CD4-positive, alpha-beta T cell treated with Interleukin-4 for 4 hours (primary cell): Measurements from ENCODE around the gene C1orf167.

Experiments used
- DNase-seq: peaks from one replicate; pipeline ENCODE4 v3.0.0-alpha.2; 2020

Gene C1orf167, protein sequence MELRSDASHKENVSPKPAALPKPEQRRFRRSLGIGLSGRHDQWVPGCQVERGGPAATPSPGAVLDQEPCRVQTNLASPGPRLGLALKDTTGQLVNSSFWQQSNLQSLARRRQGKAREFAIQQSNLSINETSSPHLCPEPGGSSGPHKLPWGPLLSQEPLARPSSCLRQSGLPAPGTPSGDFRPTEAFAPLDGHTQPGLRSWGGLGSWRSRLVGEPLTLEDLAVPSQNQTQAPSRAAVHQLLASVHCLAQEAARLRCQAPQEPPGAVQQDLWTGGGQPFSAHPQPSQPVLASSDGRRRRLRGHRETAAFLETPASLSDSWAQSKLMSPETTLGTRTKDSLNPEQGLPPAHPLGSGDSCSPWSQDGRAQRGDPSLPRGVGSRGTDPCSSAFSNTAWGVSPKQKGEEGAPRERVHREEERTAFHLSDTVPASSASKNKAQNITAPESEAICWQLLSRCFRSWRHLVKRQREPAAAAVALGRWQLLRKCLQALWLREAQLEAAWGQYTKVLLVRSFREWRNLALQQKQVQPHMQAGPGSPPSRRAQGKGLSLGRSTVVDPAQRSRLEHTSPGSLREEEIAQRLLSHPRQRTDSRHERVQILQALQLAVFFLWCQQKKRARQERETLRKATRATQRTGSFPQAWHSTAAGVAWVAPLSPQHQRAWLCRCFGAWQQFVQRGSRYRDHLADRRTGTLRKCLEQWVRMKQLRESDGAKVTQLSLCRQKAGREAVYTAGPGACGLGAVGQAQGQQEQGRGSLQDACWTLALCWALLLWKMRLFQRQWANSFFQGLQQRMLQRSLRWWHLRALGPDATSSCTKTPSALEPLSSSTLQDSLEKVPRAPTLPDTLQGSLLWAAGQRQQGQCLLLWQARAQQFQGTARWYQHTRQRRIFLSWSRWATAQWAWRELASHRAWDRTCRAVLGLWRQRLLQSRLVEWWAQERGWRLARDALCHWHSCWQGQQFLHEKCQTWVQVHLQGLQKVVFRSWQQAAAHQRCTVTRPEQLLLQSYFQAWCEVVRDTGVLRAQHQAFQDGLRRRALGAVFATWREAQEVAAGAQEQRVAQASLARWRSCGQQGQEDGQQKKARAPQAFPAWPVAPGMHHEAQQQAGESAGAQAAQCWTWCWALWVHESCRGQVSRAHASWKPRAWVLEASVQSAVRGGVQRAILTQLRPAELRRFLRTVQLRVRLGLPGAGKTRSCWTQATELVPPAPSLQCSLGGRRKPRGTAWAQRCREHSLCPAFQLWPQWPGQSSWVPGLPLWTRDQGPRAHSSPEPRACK (N-terminal part only)

DNA sequence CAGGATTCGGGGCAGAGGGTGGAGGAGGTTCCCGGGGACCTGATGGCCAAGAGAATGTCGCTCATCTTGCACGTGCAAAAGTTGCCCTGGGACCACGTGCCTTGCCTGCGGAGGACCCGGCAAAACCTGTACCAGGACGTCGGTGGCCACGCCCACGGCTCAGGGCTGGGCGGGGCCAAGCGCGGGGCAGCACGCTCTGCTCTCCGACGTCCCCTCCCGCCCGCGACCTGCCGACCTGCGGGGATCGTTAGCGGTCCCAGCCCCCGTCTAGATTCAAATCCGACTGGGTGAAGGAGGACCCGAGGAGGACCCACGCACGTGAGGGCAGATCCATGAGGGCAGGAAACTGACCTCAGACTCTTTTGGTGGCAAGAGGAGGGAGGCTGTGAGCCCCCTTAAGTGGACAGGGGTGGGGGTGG lies at the start of gene C1orf167:
Gene C1orf167, plus strand, starts transcription at position 206 of the 419 bp plus-strand sequence. CDS start 2,208 bp downstream, outside the sequence.
- DNase-seq: no peak

DNA sequence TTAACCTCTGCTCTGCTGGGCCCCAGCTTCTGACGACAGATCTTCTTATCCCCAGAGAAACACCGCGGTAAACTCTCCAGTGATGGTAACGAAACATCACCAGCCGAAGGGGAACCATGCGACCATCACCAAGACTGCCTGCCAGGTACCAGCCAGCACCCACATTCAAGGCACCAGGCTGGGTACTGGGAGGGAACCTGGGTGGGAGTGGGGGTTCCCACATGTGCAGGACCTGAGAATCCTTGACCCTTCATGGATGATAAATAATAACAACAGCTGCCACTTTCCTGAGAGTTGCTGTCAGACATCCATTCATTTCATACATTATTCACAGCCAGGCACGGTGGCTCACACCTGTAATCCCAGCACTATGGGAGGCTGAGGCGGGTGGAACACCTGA lies 49.7 kb upstream of the C1orf167 start:
- no peak for DNase-seq

DNA sequence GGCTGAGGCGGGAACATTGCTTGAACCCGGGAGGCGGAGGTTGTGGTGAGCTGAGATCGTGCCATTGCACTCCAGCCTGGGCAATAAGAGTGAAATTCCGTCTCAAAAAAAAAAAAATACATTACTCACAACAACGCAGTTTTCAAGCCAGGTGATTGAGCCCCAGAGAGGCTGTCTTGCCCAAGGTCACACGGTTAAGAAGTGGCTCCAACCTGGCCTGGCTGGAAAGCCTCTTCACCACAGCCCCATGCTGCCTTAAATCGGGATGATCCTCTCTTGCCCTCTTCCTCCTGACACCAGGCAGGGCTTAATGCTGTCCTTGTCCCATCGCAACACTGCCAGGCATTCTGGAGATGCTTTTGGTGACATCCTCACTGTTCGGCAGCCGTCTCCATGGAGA lies 48.9 kb upstream of the C1orf167 start:
- no peak for DNase-seq

DNA sequence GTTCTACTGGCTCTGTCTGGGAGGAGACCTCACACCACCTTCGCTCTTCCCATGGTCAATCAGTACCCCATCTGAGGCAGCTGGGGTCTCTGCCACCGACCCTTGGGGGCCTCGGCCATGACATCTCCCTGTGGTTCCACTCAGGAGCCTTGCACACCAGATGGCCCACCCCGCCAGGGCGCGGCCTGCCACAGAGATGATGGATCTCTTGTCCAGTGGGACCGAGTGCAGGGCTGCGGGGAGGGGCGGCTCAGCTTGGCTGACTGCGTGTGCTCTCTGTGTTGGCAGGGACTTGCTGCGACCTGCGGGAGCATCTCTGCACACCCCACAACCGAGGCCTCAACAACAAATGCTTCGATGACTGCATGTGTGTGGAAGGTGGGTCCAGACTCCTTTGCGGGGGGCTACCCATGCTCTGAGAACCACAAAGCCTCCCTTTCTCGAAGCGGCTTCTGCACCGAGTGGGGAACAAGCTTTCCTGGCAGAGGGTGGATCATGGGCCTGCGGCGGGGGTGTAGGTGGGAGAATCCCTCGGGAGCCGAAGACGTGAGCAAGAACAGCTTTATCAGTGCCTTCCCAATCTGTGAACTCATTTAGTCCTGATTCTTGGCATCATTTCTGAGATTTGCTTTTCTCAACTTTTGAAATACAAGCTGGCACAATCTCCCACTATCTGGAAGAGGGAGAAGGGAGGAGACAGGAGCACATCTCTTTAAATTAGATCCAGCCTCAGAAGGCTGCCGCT lies 47.0 kb upstream of the C1orf167 start:
- no peak for DNase-seq

DNA sequence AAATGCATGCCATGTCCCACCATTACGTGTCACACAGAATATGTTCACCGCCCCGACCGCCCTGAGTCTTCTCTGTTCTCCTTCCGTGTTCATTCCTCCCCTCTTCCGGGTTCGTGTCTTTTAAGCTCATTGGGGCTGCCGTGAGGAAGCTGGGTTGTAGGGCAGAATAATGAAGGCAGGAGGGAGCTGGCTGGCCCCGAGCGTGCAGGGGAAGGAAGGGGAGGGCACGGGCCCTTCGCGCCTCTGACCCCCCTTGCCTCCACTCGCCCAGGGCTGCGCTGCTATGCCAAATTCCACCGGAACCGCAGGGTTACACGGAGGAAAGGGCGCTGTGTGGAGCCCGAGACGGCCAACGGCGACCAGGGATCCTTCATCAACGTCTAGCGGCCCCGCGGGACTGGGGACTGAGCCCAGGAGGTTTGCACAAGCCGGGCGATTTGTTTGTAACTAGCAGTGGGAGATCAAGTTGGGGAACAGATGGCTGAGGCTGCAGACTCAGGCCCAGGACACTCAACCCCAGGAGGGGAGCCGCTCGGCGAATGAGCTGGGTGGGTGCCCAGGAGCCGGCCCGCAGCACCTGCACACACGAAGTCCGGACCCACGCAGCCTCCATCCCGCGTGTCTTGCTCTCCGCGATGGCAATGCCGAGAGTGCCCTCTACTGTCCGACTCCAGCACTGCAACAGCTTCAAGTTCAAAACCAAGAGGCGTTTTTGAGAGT lies 42.5 kb upstream of the C1orf167 start:
- peak; percentile 83 for DNase-seq

DNA sequence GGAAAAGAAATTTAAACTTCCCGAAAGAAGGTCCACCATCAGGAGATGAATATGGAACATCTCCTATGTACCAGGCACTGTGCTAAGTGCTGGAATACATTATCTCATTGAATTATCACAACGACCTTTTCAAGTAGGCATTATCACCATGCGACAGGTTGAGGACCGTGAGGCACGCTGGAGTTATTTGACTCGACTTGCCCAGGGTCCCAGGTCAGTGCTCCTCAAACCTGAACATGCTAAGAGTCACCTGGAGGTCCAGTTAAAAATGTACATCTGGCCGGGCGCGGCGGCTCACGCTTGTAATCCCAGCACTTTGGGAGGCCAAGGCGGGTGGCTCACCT lies 42.0 kb upstream of the C1orf167 start:
- DNase-seq: no peak

DNA sequence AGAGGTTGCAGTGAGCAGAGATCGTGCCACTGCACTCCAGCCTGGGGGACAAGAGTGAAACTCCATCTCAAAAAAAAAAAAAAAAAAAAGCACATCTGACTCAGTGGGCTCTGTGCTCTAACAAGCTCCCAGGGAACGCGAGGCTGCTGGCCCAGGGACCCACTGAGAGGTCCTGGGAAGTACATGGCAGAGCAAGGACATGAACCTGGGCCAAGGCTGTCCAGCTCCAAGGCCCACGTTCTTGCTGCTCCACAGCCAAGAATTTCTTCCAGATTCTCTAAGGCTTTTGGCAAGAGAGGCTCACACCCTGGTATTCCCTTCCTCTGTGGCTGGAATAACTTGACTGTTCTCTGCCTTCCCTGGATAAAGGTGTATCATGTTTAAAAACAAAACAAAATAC lies 41.5 kb upstream of the C1orf167 start:
- DNase-seq: no peak

DNA sequence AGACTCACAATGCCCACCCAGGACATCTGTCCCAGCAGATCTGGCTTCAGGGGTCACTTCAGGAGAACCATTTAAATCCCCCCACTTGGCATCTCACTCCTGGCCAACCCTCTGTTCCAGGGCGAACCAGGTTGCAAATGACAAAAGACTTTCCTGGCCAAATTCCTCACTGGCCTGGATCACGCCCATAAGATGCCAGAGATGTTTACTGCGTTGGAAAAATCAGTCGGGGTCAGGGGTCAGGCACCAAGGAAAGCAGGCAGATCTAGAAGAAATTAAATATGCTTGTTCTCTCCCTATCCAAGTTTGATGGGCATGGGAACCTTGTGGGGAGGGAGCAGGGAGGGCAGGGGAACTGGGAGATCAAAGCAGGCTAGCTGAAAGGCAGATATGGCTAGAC lies 40.7 kb upstream of the C1orf167 start:
- DNase-seq: no peak

DNA sequence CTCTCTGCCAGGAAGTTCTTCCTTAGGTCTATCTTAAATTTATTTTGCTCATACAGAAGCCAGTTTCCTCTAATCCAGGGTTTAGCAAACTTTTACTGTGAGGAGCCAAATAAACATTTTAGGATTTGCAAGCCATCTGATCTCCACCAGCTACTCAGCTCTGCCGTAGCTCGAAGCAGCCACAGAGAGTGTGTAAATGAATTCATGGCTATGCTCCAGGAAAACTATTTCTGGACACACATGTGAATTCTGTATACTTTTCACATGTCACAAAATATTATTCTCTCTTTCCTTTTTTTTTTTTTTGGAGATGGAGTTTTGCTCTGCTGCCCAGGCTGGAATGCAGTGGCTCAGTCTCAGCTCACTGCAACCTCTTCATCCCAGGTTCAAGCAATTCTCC lies 39.5 kb upstream of the C1orf167 start:
- DNase-seq: no peak

DNA sequence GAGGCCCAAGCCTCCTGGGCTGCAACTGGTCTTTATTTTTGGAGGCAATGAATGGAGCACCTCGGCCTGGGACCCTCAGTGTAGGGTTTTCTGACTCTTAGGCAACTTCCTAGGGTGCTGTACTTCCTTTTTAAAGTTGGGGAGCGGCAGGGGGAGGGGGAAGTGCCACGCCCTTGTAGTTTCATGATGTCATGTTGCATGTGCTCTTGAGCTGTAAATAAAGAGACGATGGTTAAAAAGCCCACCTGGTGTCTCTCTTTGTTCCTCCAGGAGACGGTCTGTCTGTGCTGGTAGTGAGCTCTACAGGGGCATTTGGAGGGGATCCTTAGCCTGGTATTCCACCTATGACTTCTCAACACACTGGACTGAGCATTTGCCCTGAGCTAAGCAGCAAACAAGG lies 36.4 kb upstream of the C1orf167 start:
- DNase-seq: no peak

DNA sequence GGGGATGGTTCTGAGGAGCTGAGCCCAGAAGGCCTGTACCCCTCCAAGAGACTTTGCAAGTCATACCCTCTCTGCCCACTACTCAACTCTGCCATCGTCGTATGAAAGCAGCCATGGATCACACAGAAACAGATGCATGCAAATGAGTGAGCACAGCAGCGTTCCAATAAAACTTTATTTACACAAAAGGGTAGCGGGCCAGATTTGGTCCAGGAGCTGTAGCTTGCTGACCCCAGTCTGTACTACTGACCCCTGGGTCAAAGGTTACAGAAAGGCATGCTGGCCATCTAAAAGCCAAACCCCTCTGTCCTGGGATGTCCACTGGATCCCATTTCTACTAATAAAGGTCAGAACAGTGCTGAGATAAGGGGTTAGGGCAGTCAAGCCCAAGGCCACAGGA lies 34.9 kb upstream of the C1orf167 start:
- no peak for DNase-seq

DNA sequence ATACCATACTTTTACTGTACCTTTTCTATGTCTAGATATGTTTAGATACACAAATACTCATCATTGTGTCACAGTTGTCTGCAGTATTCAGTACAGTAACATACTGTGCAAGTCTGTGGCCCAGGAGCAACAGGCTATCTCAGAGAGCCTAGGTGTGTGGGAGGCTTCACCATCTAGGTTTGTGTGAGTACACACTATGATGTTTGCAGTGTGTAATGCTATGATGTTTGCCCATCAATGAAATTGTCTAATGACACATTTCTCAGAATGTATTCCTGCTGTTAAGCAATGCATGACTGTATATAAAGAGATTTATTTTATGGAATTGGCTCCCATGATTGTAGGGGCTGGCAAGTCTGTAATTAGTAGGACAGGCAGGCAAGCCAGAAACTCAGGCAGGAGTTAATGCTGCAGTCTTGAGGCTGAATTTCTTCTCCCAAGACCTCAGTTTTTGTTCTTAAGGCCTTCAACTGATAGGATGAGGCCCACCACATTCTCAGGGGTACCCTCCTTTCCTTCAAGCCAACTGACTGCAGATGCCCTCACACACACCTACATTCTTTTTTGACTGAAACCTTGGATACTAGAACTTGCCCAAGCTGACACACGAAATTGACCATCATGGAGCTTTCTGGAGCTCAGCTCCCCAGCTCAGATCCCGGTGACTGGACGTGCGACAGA lies 33.7 kb upstream of the C1orf167 start:
- DNase-seq: no peak

DNA sequence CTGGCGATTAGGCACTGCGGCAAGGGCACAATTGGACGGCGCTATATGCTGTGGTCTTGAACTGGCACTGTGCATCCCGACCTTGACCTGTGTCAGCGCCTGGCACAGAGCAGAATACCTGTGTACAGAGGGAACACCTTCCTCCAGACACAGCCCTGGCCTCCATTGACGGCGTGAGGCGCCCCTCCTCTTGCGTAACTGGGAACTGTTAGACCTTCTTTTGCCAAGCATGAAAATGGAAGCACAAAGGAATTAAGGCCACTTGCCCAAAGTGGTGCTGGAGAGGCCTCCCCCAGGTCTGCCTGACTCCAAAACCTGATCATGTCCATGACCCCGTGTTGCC lies 32.9 kb upstream of the C1orf167 start:
- DNase-seq: no peak

DNA sequence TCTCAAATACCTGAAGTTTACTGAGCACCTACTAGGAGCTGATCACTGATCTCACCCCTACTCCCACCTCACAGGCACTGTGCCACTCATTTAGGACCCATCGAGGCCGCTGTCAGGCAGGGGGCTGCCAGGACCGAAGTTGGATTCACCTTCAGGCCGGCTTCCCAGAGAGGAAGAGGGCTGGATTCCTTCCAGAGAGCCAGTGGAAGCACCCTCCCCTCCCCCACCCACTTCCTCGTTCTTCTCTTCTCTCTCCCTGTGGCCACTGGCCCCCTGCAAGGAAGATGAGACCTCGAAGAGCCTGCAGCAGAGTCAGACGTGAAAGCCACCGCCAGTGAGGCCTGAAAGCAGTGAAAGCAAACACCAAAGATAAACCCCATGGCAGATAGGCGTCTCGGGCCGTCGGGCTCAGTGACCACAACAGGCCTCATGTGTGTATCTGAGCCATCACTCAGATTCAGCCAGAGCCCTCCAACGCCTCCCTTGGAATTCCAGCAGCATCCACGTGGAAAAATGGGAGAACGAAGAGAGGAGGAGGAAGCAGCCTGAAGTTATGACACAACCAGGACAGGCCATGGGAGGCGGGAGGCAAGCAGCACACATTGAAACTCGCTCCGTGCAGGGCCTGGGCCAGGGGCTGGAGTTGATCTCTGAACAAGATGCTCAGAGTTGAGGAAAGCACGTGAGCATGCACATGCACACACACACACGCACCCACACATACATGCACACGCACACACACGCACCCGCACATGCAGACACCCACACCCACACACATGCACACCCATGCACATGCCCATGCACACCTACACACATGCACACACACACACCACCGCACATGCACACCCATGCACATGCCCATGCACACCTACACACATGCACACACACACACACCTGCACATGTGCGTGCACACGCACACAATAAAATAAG lies 32.2 kb upstream of the C1orf167 start:
- no peak for DNase-seq

DNA sequence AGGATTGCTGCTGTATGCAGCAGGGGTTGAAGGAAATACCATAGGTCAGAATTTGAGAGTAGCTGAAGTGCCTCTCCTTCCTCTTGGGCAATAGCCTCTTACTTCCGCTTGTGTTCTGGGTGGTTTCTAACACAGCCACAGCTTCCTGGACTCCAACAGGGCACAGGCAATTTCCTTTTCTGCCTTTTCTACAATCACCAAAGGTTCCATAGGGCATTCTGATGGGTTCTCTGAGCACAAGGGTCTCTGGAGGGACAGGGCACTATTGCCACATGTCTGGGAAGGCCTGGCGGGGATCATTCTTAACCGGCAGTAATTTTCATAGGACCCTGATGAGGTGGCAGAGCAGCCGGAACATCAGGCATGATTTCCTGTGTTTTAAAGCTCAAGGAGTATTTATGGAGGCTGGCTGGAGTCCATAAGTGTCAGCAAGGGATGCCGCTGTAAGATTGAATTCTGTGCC lies 31.5 kb upstream of the C1orf167 start:
- peak; percentile 70 for DNase-seq

DNA sequence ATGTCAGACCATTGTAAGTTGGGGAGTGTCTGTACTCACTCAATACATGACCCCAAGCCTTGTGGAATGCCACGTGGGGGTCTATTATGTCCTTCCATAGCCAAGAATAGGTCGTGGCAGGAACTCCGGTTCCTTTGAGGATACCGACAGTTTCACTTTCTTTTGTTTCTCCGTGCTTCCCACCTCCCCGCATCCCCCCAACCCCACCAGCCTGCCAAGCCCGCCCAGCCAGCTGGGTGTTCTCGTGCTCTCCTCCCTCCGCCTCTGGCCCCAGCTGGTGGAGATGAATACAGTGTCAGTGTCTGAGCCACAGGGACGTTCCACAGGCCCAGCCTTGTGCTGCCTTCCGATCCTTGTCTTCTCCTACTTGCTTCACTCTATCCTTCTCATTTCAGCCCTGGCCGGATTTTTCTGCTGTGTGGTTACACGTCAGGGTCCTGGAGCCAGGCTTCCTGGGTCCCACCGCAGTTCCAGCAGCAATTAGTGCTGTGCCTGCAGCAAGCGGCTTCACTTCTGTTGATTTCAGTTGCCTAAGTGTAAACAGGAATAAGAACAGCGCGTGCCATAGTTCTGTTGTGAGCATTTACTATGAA lies 30.2 kb upstream of the C1orf167 start:
- DNase-seq: no peak

DNA sequence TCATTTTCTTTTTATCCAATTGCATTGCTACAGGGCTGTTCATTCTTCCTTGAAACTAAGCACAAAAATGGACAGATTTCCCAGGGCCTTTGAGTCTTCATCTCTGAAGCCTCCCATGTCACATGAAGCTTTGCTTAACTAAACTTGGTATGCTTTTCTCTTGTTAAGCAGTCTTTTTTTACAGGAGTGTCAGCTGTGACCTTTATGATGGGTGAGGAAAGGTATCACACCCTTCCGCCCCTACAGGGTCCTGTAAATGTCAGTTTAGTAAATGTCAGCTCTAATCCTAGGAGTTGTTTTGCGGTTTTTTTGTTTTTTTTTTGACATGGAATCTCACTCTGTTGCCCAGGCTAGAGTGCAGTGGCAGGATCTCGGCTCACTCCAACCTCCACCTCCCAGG lies 28.7 kb upstream of the C1orf167 start:
- DNase-seq: no peak

DNA sequence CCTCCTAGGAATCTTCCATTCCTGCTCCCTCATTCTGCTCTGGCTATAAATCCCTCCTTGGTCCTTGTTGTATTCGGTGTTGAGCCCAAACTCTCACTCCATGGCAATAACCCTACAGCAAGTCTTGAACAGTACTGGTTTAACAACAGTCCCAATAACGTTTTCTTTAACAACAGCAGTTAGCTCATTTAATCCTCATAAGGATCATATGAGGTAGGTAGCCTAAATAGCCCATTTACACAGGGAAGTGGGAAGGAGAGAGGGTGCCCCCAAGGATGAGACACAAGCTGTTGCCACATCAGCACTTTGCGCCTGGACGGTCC lies 26.5 kb upstream of the C1orf167 start:
- no peak for DNase-seq

DNA sequence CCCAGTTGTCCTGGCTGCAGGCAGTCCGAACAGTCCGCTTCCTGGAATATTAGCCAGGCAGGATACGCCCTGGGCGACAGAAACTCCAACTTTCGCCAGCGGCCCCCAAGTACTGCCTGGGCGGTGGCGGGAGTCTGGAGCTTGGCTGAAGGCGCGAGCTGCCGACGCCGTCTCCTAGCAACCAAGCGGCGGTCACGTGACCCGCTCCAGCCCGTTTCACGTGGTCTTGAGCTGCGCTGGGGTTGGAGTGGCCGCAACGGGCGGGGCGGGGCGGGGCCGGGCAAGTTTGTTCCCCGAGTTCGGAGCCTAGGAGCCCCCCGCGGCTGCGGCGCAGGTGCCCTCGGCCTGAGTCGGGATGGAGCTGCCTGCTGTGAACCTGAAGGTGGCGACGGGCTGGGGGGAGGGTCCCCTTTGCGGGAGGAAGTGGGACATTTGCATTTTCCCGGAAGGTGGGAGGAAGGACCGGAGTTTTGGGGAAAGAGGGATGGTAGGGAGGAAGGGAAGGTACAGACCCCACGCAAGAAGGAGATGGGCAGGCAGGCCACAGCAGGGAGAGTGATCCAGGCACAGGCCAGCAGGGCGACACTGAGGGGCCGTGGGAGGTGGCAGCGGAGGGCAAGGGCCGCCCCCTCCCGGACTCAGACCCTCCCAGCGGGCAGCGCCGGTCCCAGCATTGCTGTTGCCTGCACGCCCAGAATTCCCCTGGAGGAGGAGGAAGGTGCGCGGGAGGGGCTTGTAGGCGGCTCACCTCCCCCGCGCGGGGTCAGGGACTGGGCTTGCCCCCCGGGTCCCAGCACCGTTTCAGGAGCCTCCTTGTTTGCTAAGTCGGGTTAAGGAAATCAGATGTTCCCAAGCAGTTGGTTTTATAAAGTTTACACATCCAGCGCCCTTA lies 25.9 kb upstream of the C1orf167 start, which contains the start of gene AGTRAP:
Gene AGTRAP, plus strand, starts transcription at position 283 of the 892 bp plus-strand sequence. Its CDS starts 73 bp downstream, at position 356.
- DNase-seq: peak; percentile 85
